OCI-LY7 (cell line): ENCODE data around the gene PEX14. TPM values are rescaled to one million over a fixed set of nuclear protein-coding genes. Genes with fewer than 3 reads are reported as not detected.

Experiments
- BruUV-seq: library from RNA; stranded (reverse); fragments of 400-500 nt; replicated peaks from 2 replicates; lab custom pipeline; 2021; lab: Mats Ljungman, UMichigan
- CTCF ChIA-PET: fragments of 300-600 bp; sonication (Branson Sonifier 250); formaldehyde crosslinking; loops from one replicate; lab custom pipeline; 2022; ENCODE audit warnings: antibody characterized with exemption; ENCODE audit not compliant: unreplicated experiment; lab: Charles Lee
- POLR2A ChIA-PET: fragments of 300-600 bp; sonication (Branson Sonifier 250); formaldehyde crosslinking; loops from one replicate; lab custom pipeline; 2022; ENCODE audit warnings: antibody characterized with exemption; lab: Charles Lee
- DNase-seq: peaks from one replicate; pipeline ENCODE4 v3.0.0-alpha.2; 2015; ENCODE audit warnings: low spot score
- H2AFZ ChIP-seq: fragments of 200-600 bp; sonication (generic), shearing (Covaris generic); 2 replicates; pipeline ENCODE4 v1.6.1; 2014; ENCODE audit warnings: mild to moderate bottlenecking, antibody characterized with exemption, low read length, moderate library complexity
- H3K27ac ChIP-seq: fragments of 200-600 bp; sonication (generic); 2 replicates; pipeline ENCODE4 v1.5.1; 2014; ENCODE audit warnings: mixed run types, low read depth, mild to moderate bottlenecking, moderate library complexity, low read length, inconsistent platforms; ENCODE audit not compliant: poor library complexity, severe bottlenecking
- H3K36me3 ChIP-seq: fragments of 200-600 bp; sonication (generic); 2 replicates; pipeline ENCODE4 v1.6.1; 2014; ENCODE audit warnings: mild to moderate bottlenecking, antibody characterized with exemption, low read length, moderate library complexity, mixed read lengths; ENCODE audit not compliant: insufficient read depth
- H3K4me1 ChIP-seq: fragments of 200-600 bp; sonication (generic); 2 replicates; pipeline ENCODE4 v1.5.1; 2014; ENCODE audit warnings: mild to moderate bottlenecking, low read length; ENCODE audit not compliant: insufficient read depth, poor library complexity, severe bottlenecking
- H3K4me2 ChIP-seq: fragments of 200-600 bp; sonication (generic); 2 replicates; pipeline ENCODE4 v1.6.1; 2014; ENCODE audit warnings: mild to moderate bottlenecking, low read length
- H3K4me3 ChIP-seq: fragments of 200-600 bp; sonication (generic); 2 replicates; pipeline ENCODE4 v1.5.1; 2014; ENCODE audit warnings: mild to moderate bottlenecking, low read depth, low read length; ENCODE audit not compliant: poor library complexity, severe bottlenecking
- H3K79me2 ChIP-seq: fragments of 200-600 bp; sonication (generic); 2 replicates; pipeline ENCODE4 v1.6.1; 2016; ENCODE audit warnings: low read depth, mild to moderate bottlenecking, low read length, moderate library complexity, mixed read lengths; ENCODE audit not compliant: insufficient read depth
- H3K9me2 ChIP-seq: fragments of 200-600 bp; sonication (generic); 2 replicates; pipeline ENCODE4 v1.6.1; 2016; ENCODE audit warnings: mild to moderate bottlenecking, low read length, mixed read lengths; ENCODE audit not compliant: insufficient read depth
- H3K9me3 ChIP-seq: fragments of 200-600 bp; sonication (generic); 2 replicates; pipeline ENCODE4 v1.6.1; 2014; ENCODE audit warnings: mild to moderate bottlenecking, mixed run types, low read length, mixed read lengths
- H4K20me1 ChIP-seq: fragments of 200-600 bp; sonication (generic); 2 replicates; pipeline ENCODE4 v1.6.1; 2014; ENCODE audit warnings: mild to moderate bottlenecking, antibody characterized with exemption, low read length, moderate library complexity, mixed read lengths; ENCODE audit not compliant: insufficient read depth
- EZH2phosphoT487 ChIP-seq: fragments of 200-600 bp; sonication (generic); IDR thresholded peaks from 2 replicates; pipeline ENCODE4 v1.6.1; 2018; ENCODE audit warnings: low read depth, borderline replicate concordance, mild to moderate bottlenecking, mixed run types, antibody characterized with exemption, low read length, moderate library complexity, mixed read lengths
- intact Hi-C: fragments of 100-400 bp; cut with micrococcal nuclease; formaldehyde crosslinking; loops from one replicate; pipeline ENCODE4 v1.10.0; 2022; ENCODE audit not compliant: unreplicated experiment
- total RNA-seq, 2 experiments: library from RNA; depleted of rRNA in 1 of 2; stranded (reverse); fragments of >200 nt in 1 of 2; shearing (Covaris generic) in 1 of 2; gene quantifications; 2 replicates each; pipeline ENCODE4 v1.2.3, GENCODE V29; 2014 to 2022
- TF ChIP-seq, protein P1 (sequence below): fragments of 200-600 bp; sonication (generic); conservative IDR thresholded peaks from 2 replicates; pipeline ENCODE4 v1.5.1; 2014; ENCODE audit warnings: mild to moderate bottlenecking, antibody characterized with exemption, low read length, moderate library complexity, mixed read lengths

Gene PEX14
- total RNA-seq, 2 experiments from 2014 or later, result 14.6 to 24.3 TPM

DNA sequence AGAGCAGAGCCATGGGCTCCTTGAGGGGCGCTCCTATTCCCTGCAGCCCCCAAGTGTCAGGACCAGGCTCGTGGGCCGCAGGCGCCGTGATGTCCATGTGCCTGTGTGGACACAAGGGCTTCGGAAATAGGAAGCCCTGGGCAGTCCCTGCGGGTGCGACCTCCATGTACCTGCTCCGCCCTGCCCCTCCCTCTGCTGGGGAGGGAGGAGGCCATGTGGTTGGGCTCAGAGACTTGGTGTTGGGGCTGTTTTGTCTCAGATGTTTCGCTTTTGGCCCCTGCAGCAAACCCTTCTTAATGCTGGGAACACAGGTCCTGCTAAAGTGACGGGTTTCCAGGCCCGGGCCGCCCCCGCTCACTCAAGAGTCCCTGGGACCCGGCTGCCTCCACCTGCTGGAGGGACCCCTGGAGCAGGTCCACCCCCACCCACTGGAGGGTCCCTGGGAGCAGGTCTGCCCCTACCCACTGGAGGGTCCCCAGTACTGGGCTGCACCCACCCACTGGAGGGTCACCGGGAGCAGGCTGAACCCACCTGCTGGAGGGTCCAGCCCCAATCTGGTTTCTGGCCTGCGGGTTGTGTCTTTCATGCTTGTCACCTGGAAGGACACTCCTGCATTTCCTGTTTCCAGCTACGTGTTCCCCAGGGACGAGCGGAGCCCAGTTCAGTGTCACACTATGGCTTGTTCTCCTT is 156.5 kb downstream of the PEX14 start:
- Histone ChIP-seq H3K27ac (no peak overlapping the region), H3K4me3 (no peak overlapping the region), H3K79me2 (no peaks in the 10 kb centered on the region), H3K4me1 (no peaks in the 10 kb centered on the region), H3K4me2 (no peak overlapping the region), H3K9me2 (no peaks in the 10 kb centered on the region), H3K36me3 (no peaks in the 10 kb centered on the region), H2AFZ (no peak overlapping the region), H3K9me3 (no peaks in the 10 kb centered on the region), H4K20me1 (no peaks in the 10 kb centered on the region)
- CTCF ChIA-PET, result no interaction called here
- DNase-seq, result no peak
- TF ChIP-seq, protein P1, sequence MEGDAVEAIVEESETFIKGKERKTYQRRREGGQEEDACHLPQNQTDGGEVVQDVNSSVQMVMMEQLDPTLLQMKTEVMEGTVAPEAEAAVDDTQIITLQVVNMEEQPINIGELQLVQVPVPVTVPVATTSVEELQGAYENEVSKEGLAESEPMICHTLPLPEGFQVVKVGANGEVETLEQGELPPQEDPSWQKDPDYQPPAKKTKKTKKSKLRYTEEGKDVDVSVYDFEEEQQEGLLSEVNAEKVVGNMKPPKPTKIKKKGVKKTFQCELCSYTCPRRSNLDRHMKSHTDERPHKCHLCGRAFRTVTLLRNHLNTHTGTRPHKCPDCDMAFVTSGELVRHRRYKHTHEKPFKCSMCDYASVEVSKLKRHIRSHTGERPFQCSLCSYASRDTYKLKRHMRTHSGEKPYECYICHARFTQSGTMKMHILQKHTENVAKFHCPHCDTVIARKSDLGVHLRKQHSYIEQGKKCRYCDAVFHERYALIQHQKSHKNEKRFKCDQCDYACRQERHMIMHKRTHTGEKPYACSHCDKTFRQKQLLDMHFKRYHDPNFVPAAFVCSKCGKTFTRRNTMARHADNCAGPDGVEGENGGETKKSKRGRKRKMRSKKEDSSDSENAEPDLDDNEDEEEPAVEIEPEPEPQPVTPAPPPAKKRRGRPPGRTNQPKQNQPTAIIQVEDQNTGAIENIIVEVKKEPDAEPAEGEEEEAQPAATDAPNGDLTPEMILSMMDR, result no peak
- no peak for TF ChIP-seq EZH2phosphoT487
- POLR2A ChIA-PET, result no interaction called here
- intact Hi-C loops, result no loop called here
- BruUV-seq, result no TSS peak

DNA sequence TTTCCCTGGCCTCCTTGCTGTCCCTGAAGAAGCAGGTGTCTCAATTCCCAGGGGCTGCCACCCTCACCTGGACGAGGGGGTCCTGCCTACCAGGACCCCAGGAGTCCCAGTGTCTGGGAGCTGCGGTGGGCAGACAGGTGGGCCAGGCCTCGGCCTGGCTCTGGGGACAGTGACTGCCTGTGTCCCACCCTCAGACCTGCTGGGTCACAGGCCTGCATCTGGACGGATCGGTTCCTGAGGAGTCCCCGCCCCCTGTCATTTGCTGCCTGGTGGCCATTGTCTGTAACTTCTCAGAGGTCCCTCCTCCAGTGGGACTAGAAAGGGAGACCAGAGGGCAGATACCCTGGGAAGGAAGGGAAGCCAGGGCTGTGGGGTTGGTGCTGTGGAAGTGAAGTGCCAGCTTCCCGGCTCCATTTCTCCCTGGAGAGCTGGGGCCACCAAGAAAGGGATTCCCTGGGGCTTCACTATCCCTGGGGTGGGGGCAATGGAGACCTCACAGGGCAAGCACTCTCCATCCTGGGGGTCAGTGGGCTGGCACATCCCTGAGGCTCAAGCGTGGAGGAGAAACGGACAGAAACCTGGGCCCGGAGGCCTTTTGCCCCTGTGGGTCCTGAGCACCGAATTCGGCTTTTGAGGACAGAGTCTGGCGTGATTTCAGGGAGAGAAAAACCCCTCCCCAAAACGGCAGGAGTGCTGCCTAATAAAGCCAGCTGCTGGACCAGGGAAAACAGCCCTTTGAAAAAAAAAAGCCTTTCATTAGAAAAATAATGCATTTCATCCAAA is 157.3 kb downstream of the PEX14 start:
- Histone ChIP-seq H3K4me3 (no peak overlapping the region), H3K4me2 (no peak overlapping the region), H3K9me3 (no peaks in the 10 kb centered on the region), H3K4me1 (no peaks in the 10 kb centered on the region), H3K9me2 (no peaks in the 10 kb centered on the region), H3K36me3 (no peaks in the 10 kb centered on the region), H3K27ac (no peak overlapping the region), H2AFZ (no peak overlapping the region), H4K20me1 (no peaks in the 10 kb centered on the region), H3K79me2 (no peaks in the 10 kb centered on the region)
- ChIA-PET POLR2A (interaction anchor here (0.5 kb wide), 1 partner anchor 129 kb away, joined by 3 read pairs; no protein-coding TSS in a partner anchor), CTCF (no interaction called here)
- TF ChIP-seq EZH2phosphoT487, result no peak
- TF ChIP-seq, protein P1, result no peak
- BruUV-seq, result no TSS peak
- DNase-seq, result no peak
- intact Hi-C loops, result no loop called here

DNA sequence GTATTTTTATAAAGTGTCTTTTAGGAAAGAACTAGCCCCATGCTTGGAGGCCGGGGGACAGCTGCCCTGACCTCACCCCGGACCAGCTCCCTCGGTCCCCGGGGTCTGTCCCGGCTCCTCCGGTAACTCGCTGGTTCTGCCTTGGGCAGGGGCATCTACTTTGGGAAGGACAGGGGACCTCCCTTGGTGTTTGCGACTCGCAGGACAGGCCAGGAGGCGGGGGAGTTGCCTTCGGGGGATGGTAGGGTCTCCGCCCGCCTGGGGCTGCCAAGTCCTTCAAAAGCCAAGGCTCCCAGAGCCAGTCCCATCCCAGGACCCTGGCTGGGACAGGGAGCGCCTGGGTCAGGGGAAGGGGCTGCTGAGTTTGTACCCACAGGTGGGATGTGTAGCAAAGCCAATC is 157.9 kb downstream of the PEX14 start:
- no peak overlapping the region for H2AFZ ChIP-seq
- no peaks in the 10 kb centered on the region for H3K36me3 ChIP-seq
- H4K20me1 ChIP-seq, result no peaks in the 10 kb centered on the region
- POLR2A ChIA-PET, result no interaction called here
- H3K4me3 ChIP-seq, result no peak overlapping the region
- no peaks in the 10 kb centered on the region for H3K9me2 ChIP-seq
- BruUV-seq, result no TSS peak
- no peaks in the 10 kb centered on the region for H3K9me3 ChIP-seq
- CTCF ChIA-PET, result no interaction called here
- H3K27ac ChIP-seq, result no peak overlapping the region
- no peaks in the 10 kb centered on the region for H3K4me1 ChIP-seq
- no peak overlapping the region for H3K4me2 ChIP-seq
- no peak for DNase-seq
- intact Hi-C loops, result no loop called here
- H3K79me2 ChIP-seq, result no peaks in the 10 kb centered on the region
- TF ChIP-seq, protein P1, result no peak
- no peak for TF ChIP-seq EZH2phosphoT487
